Measurements from ENCODE around the gene NHLRC1. TPM values are rescaled to one million over a fixed set of nuclear protein-coding genes. Genes with fewer than 3 reads are reported as not detected.

Gene NHLRC1
- 0.09 and 0.26 TPM in 2 replicates for total RNA-seq

DNA sequence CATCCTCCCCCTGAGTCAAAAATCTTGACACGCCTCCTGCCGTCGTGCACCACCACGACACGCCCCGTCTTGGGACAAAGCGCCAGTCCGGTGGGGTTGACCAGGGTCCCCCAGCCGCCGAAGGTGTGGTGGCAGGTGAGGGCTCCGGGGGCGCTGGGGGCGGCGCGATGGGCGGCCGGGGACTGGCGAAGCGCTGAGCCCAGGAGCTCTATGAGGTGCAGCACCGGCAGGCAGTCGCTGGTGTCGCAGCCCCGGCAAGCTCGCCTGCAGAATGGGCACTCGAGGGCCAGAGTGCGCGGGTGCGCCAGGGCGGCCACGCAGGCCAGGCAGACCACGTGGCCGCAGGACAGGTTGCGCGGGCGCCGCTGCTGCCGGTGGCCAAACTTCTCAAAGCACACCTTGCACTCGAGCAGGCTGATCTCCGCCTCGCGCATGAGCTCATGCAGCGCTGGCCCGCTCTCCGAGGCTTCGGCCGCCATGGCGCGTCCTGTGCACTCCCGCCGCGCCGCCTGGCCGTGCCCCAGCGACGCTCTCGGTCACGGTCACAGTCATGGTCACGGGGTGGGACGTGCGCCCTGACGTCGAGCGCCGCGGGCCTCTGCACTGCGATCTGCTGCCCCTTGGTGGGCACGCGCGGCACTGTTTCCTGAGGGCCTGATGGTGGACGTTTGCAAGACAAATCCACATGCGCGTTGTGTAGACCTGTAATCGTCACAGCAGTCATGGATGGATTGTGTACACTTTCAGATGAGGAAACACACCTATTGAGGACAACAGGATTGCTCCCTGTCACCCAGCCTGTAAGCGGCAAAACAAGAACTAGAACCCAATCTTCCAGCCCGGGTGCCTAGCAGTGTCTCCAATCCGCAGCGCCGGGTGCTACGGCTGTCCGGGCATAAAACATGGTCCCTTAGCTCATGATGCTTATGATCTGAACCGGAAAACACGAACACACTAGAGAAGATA, at the start of gene NHLRC1:
NHLRC1 (minus strand) TSS at position 550 of the 966 bp plus-strand sequence; CDS start at position 479, 71 bp downstream.
- Mint-ChIP-seq H3K36me3 (ENCODE audit: low read depth) (no peaks in the 10 kb centered on the region), H3K27me3 (peaks cover 61% of the 10 kb centered on the region), H3K27ac (peak within 1 kb of the TSS; percentile 8), H3K4me1 (peaks cover 11% of the 10 kb centered on the region), H3K9me3 (no peaks in the 10 kb centered on the region), H3K4me3 (peak within 1 kb of the TSS; percentile 85)
- DNase-seq: peak; percentile 91
- intact Hi-C loops (cut with micrococcal nuclease): loop anchor here (2.0 kb wide), 1 partner anchor 32 kb away; the partner anchor contains the start of genes KDM1B and TPMT

DNA sequence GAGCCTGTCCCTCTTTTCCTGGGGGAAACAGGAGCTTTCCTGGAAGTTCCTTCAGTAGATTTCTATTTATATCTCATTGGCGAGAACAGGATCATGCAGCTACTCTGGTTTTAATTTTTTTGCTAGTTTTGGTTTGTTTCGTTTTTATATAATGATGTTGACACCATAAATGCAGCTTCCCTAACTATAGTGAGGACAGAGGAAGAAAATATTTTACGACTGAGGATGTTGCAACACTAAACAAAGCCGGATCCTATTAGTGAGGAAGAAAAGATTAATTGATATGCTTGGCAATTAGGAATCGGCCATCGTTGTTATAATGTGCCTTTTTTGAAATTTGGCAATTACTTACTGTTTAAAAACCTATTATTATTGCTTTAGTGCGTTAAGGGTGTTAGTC, 49.4 kb upstream of the NHLRC1 start:
- intact Hi-C loops (cut with micrococcal nuclease): no loop called here
- H3K9me3 Mint-ChIP-seq: peaks cover 4% of the 10 kb centered on the region
- no peak for DNase-seq
- H3K4me1 Mint-ChIP-seq: no peaks in the 10 kb centered on the region
- no peak overlapping the region for H3K4me3 Mint-ChIP-seq
- H3K27me3 Mint-ChIP-seq: no peaks in the 10 kb centered on the region
- no peak overlapping the region for H3K27ac Mint-ChIP-seq
- peaks cover 18% of the 10 kb centered on the region for H3K36me3 Mint-ChIP-seq (ENCODE audit: low read depth)

DNA sequence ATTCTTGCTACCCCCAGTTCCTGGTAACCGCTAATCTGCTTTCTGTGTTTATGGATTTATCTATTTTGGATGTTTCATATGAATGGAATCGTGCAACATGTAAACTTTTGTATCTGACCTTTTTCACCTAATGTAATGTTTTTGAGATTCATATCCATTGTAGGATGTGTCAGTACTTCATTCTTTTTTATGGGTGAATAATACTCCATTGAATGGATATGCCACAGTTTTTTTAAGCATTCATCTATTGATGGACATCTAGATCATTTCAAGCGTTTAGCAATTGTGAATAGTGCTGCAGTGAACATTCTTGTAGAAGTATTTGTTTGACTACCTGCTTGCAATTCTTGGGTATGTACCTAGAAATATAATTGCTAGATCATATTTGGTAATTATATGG, 45.8 kb upstream of the NHLRC1 start:
- intact Hi-C loops (cut with micrococcal nuclease): no loop called here
- H3K36me3 Mint-ChIP-seq (ENCODE audit: low read depth): peaks cover 14% of the 10 kb centered on the region
- H3K4me3 Mint-ChIP-seq: no peak overlapping the region
- H3K4me1 Mint-ChIP-seq: no peaks in the 10 kb centered on the region
- H3K27me3 Mint-ChIP-seq: no peaks in the 10 kb centered on the region
- H3K27ac Mint-ChIP-seq: no peak overlapping the region
- H3K9me3 Mint-ChIP-seq: peaks cover 4% of the 10 kb centered on the region
- DNase-seq: no peak

DNA sequence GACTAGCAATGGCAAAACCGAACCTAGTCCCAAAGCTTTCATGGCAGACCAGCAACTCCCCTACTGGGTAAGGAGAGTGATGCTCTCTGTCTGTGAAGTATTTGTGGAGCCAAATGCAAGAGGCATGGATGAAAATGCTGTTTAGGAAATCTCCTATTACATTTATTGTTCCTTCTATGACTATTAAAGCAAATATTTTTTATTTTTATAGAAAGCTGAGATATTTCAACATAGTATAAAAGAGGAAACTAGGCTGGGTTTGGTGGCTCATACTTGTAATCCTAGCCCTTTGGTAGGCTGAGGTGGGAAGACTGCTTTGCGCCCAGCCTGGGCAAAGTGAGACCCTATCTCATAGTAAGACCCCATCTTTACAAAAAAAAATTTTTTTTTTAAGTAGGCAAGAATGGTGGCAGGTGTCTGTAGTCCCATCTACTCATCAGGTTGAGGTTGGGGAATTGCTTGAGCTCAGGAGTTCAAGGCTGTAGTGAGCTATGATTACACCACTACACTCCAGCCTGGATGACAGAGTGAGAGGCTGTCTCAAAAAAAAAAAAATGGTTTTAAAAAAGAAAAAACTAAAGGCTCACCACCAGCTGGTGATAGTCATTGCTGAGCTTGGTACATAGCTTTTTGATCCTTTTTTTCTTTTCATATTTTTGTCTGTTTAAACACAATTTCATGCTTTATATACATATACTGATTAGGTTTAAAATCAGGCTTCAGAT, 44.0 kb upstream of the NHLRC1 start:
- no peaks in the 10 kb centered on the region for H3K27me3 Mint-ChIP-seq
- H3K4me3 Mint-ChIP-seq: no peak overlapping the region
- H3K27ac Mint-ChIP-seq: no peak overlapping the region
- H3K36me3 Mint-ChIP-seq (ENCODE audit: low read depth): peaks cover 26% of the 10 kb centered on the region
- intact Hi-C loops (cut with micrococcal nuclease): no loop called here
- peaks cover under 1% of the 10 kb centered on the region for H3K4me1 Mint-ChIP-seq
- no peak for DNase-seq
- H3K9me3 Mint-ChIP-seq: peaks cover 4% of the 10 kb centered on the region

DNA sequence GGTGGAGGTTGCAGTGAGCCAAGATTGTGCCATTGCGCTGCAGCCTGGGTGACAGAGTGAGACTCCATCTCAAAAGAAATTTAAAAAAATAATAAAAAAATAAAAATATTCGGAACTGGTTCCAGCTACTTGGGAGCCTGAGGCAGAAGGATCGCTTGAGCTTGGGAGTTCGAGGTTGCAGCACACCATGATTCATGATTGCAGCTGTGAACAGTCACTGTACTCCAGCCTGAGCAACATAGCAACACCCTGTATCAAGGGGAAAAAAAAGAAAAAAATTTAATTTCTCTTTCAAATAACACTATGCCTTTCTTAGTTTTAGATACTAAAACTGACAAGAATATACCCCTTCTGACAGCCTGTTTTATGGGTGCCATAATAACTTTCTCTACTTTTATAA, 43.3 kb upstream of the NHLRC1 start:
- Mint-ChIP-seq H3K9me3 (peaks cover 4% of the 10 kb centered on the region), H3K4me1 (peaks cover 7% of the 10 kb centered on the region), H3K4me3 (no peak overlapping the region), H3K27me3 (no peaks in the 10 kb centered on the region), H3K27ac (no peak overlapping the region), H3K36me3 (ENCODE audit: low read depth) (peaks cover 33% of the 10 kb centered on the region)
- intact Hi-C loops (cut with micrococcal nuclease): no loop called here
- no peak for DNase-seq

DNA sequence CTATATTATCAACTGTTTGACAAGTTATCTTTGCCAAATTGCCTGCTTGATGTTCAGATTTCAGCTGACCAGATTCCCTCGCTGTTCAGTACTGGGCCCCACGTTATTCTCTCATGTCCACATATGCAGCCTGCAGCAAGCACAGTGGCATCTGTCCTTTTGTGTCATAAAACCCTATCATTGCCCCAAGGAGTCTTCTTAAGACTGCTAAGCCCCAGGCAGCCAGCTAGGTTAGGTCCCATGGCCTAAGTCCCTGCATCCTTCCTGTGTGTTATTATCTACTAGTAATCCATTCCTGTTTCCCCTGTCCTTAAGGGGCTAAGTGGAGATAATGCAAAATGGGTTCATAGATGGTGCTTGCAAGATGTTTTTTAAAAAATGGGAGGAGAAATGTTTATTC, 39.9 kb upstream of the NHLRC1 start:
- intact Hi-C loops (cut with micrococcal nuclease): no loop called here
- DNase-seq: no peak
- Mint-ChIP-seq H3K27me3 (no peaks in the 10 kb centered on the region), H3K9me3 (no peaks in the 10 kb centered on the region), H3K4me1 (peaks cover 7% of the 10 kb centered on the region), H3K27ac (no peak overlapping the region), H3K36me3 (ENCODE audit: low read depth) (peaks cover 27% of the 10 kb centered on the region), H3K4me3 (no peak overlapping the region)

DNA sequence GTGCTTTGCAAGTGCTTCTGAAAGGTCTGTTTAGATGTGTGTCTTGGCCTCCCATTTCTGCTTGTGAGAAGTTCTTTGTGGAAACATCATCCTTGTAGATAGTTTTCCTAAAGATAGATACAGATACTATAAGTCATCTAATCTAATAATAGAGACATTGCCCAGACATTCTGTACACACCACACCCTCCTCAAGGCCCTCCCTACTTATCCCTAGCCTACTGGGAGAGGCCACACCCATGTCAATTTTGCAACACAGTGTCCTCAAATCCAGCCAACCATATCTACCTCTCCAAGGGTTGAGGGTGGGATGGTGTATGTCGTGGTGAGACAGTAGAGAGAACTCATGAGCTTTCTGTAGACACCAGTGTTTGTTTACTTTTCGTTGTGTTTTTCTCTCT, 39.0 kb upstream of the NHLRC1 start:
- H3K27ac Mint-ChIP-seq: peak overlapping the region; percentile 25
- H3K36me3 Mint-ChIP-seq (ENCODE audit: low read depth): peaks cover 27% of the 10 kb centered on the region
- DNase-seq: no peak
- intact Hi-C loops (cut with micrococcal nuclease): no loop called here
- no peaks in the 10 kb centered on the region for H3K27me3 Mint-ChIP-seq
- H3K4me3 Mint-ChIP-seq: no peak overlapping the region
- H3K9me3 Mint-ChIP-seq: no peaks in the 10 kb centered on the region
- H3K4me1 Mint-ChIP-seq: peaks cover 7% of the 10 kb centered on the region

DNA sequence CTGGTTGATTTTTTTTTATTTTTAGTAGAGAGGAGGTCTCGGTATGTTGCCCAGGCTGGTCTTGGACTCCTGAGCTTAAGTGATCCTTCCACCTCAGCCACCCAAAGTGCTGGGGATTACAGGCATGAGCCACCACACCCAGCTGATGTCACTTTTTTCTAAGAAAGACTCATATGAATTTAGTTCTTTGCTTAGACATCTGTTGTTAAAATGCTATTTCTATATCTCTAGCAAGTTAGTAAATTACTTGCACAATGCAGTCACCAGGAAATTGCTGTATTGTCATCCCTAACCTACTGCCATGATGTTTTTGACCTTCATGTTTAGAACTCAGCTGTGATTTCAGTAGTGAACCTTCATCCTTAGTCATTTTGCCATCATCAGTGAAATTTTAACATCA, 38.4 kb upstream of the NHLRC1 start:
- H3K36me3 Mint-ChIP-seq (ENCODE audit: low read depth): peaks cover 27% of the 10 kb centered on the region
- intact Hi-C loops (cut with micrococcal nuclease): no loop called here
- H3K9me3 Mint-ChIP-seq: no peaks in the 10 kb centered on the region
- H3K4me1 Mint-ChIP-seq: peaks cover 11% of the 10 kb centered on the region
- no peak for DNase-seq
- no peak overlapping the region for H3K4me3 Mint-ChIP-seq
- H3K27ac Mint-ChIP-seq: no peak overlapping the region
- H3K27me3 Mint-ChIP-seq: no peaks in the 10 kb centered on the region

DNA sequence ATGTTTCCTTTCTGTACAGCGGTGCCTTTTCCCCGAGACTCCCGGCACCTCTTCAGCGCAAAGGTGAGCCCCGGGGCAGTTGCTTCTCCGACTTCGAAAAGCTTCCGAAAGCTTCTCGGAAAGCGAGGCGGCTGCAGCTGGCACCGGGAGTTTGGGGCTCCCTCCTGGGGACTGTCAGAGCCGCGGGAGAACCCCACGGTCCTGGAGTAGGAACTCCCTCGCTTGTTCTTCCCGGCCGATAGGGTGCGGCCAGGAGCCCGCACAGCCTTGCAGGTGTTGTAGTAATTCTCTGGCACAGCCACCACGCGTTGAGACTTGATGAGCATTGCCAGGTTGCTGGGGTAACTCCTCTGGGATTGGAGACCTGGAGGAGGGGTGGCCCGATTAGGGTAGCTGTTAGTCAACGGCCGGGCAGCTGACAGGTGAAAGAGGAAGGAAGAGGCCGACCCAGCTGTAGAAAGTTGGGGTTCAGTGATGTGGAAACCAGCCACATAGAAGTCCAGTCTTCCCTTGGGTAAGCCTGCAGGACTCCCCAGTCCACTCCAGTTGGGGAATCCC, 33.5 kb upstream of the NHLRC1 start:
- Mint-ChIP-seq H3K27ac (peak overlapping the region; percentile 92), H3K4me1 (peaks cover 21% of the 10 kb centered on the region), H3K9me3 (peaks cover 6% of the 10 kb centered on the region), H3K27me3 (peaks cover 4% of the 10 kb centered on the region), H3K4me3 (peak overlapping the region; percentile 97), H3K36me3 (ENCODE audit: low read depth) (peaks cover 5% of the 10 kb centered on the region)
- DNase-seq: peak; percentile 83
- intact Hi-C loops (cut with micrococcal nuclease): loop anchor here (1.0 to 2.0 kb wide), 5 partner anchors 33 to 555 kb away; partner anchors contain the start of genes FAM8A1, NHLRC1 and NUP153

DNA sequence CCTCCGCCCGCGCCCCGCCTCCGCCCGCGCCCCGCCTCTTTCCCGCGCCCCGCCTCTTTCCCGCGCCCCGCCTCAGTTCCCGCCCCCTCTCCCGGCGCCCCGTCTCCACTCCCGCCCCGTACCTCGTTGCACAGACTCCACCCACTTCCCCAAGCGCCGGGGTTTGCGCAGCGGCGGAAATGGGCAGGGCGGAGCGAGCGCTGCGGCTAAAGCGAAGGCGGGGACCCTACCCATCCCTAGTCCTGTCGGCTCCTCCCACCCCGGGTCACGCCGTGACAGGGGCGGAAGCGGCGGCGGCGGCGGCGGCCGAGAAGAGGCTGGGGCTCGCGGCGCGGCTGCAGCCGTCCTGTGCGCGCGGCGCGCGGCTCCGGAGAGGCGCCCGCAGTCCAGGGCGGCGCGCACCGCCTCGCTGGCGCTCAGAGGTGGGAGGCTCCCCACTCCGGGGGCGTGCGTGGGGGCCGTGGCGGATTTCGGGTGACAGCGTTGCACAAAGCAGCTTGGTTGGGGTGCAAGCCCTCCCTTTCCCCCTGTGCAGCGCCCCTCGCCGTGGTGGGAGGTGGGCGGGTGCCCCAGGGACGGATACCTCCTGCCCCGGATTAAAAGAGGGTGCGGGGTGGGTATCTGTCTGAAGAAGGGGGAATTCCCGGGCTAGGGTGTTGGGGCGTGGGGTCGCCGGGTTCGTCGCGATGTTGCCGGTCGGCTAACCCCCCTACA, 32.8 kb upstream of the NHLRC1 start, which contains the start of gene KDM1B:
KDM1B (plus strand) TSS at position 273 of the 714 bp plus-strand sequence. CDS start 4,474 bp downstream, outside the sequence.
- Mint-ChIP-seq H3K27me3 (peaks cover 4% of the 10 kb centered on the region), H3K4me1 (peaks cover 20% of the 10 kb centered on the region), H3K9me3 (peaks cover 6% of the 10 kb centered on the region), H3K27ac (peak within 1 kb of the TSS; percentile 92), H3K36me3 (ENCODE audit: low read depth) (peaks cover 4% of the 10 kb centered on the region), H3K4me3 (peak within 1 kb of the TSS; percentile 97)
- intact Hi-C loops (cut with micrococcal nuclease): loop anchor here (1.0 to 2.0 kb wide), 5 partner anchors 33 to 555 kb away; partner anchors contain the start of genes FAM8A1, NHLRC1 and NUP153
- DNase-seq: peak; percentile 100

DNA sequence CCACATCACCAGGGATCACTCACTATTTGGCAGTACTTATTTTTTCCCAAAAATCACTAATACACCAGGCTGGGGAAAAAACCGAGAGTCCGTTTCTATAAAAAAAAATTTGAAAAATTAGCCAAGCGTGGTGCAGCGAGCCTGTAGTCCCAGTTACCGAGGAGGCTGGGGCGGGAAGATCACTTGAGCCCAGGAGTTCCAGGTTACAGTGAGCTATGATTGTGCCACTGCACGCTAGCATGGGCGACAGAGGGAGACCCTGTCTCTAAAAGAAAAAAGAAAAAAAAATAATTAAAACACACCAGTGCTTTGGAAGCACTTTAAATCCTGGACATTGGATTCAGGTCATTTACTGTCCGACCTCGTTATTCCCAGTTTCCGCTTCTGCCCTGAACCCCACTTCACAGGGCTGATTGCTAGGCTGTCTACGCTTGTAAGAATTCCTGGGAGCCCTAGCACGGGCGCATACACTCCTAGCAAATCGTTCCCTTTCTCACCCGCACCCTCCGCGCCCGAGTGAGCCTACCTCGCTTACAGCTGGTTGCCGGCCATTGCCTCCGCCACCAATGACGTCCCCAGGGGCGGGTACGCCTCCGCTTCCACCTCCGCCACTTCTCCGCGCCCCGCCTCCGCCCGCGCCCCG, 32.2 kb upstream of the NHLRC1 start, which contains the start of gene TPMT:
TPMT (minus strand) TSS at position 571 of the 643 bp plus-strand sequence. CDS start 5,950 bp downstream, outside the sequence.
- H3K9me3 Mint-ChIP-seq: peaks cover 6% of the 10 kb centered on the region
- peak within 1 kb of the TSS; percentile 97 for H3K4me3 Mint-ChIP-seq
- H3K27me3 Mint-ChIP-seq: peaks cover 4% of the 10 kb centered on the region
- DNase-seq: no peak
- H3K27ac Mint-ChIP-seq: peak within 1 kb of the TSS; percentile 92
- intact Hi-C loops (cut with micrococcal nuclease): loop anchor here (1.0 to 2.0 kb wide), 5 partner anchors 32 to 554 kb away; partner anchors contain the start of genes FAM8A1, NHLRC1 and NUP153
- peaks cover 20% of the 10 kb centered on the region for H3K4me1 Mint-ChIP-seq
- H3K36me3 Mint-ChIP-seq (ENCODE audit: low read depth): no peaks in the 10 kb centered on the region

DNA sequence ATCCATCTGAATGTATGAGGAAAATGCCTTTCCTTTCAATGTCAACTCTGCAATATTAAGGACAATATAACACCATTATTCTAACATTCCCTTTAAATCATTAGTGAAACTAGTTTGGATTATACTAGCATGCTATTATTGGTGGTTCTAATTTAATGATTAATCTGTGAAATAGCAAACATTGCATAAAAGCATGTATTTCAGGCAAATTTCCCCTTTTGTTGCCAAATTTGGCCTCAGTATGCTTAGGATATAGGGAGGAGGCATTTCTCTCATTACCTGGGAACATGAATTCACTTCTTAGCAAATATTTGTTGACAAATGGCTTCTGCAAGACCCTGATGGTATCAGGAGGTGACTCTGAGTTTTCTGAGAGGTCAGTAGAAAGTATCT, 30.8 kb upstream of the NHLRC1 start:
- Mint-ChIP-seq H3K9me3 (peaks cover 6% of the 10 kb centered on the region), H3K27ac (no peak overlapping the region), H3K4me3 (no peak overlapping the region), H3K36me3 (ENCODE audit: low read depth) (peaks cover 3% of the 10 kb centered on the region), H3K4me1 (peaks cover 23% of the 10 kb centered on the region), H3K27me3 (peaks cover 4% of the 10 kb centered on the region)
- no peak for DNase-seq
- intact Hi-C loops (cut with micrococcal nuclease): no loop called here
